SH-SY5Y (cell line): ENCODE data around the gene ERCC6.

Experiments used
- GATA2 ChIP-seq: IDR thresholded peaks from 2 replicates; pipeline ENCODE4 v1.6.1; 2011; ENCODE audit warnings: mild to moderate bottlenecking, low read depth, low read length
- GATA3 ChIP-seq: IDR thresholded peaks from 2 replicates; pipeline ENCODE4 v1.6.1; 2011; ENCODE audit warnings: low read depth, mild to moderate bottlenecking, low read length, moderate library complexity

Gene ERCC6

GRCh38 chr10:49527850-49528249, 11.1 kb downstream of the ERCC6 start:
- TF ChIP-seq GATA3 = no peak

- no peak for TF ChIP-seq GATA3
- TF ChIP-seq GATA2 = no peak
Measured at GRCh38 chr10:49527061-49527460, 11.9 kb downstream of the ERCC6 start.

- TF ChIP-seq GATA3 (no peak), GATA2 (no peak)
Measured at GRCh38 chr10:49526619-49527018, 12.3 kb downstream of the ERCC6 start.

GRCh38 chr10:49524496-49524895, 14.4 kb downstream of the ERCC6 start:
- no peak for TF ChIP-seq GATA2
- no peak for TF ChIP-seq GATA3

- TF ChIP-seq GATA2 (no peak), GATA3 (no peak)
Measured at GRCh38 chr10:49523301-49523700, 15.6 kb downstream of the ERCC6 start.

- TF ChIP-seq GATA2 (no peak), GATA3 (no peak)
Measured at GRCh38 chr10:49521062-49521461, 17.9 kb downstream of the ERCC6 start.

- TF ChIP-seq GATA2 = no peak
- no peak for TF ChIP-seq GATA3
Measured at GRCh38 chr10:49520122-49520775, 18.7 kb downstream of the ERCC6 start.

- TF ChIP-seq GATA3 (no peak), GATA2 (no peak)
Measured at GRCh38 chr10:49519717-49520116, 19.2 kb downstream of the ERCC6 start.

- TF ChIP-seq GATA3 (no peak), GATA2 (no peak)
Measured at GRCh38 chr10:49518982-49519578, 19.8 kb downstream of the ERCC6 start.

GRCh38 chr10:49518566-49518965, 20.4 kb downstream of the ERCC6 start:
- no peak for TF ChIP-seq GATA3
- TF ChIP-seq GATA2 = no peak

GRCh38 chr10:49516216-49516970, 22.5 kb downstream of the ERCC6 start:
- no peak for TF ChIP-seq GATA2
- no peak for TF ChIP-seq GATA3

GRCh38 chr10:49512121-49512809, 26.7 kb downstream of the ERCC6 start:
- TF ChIP-seq GATA3 (no peak), GATA2 (no peak)

- TF ChIP-seq GATA3 (no peak), GATA2 (no peak)
Measured at GRCh38 chr10:49509771-49510303, 29.1 kb downstream of the ERCC6 start.

- TF ChIP-seq GATA2 = no peak
- TF ChIP-seq GATA3 = no peak
Measured at GRCh38 chr10:49508654-49509053, 30.3 kb downstream of the ERCC6 start.
